ENCODE results near the gene ECM2.
"Not testable (repeated sequence)": the region's sequence is repeated elsewhere in the genome, so short reads cannot be mapped to it uniquely, and the experiment has no call there.

ECM2 gene

DNA sequence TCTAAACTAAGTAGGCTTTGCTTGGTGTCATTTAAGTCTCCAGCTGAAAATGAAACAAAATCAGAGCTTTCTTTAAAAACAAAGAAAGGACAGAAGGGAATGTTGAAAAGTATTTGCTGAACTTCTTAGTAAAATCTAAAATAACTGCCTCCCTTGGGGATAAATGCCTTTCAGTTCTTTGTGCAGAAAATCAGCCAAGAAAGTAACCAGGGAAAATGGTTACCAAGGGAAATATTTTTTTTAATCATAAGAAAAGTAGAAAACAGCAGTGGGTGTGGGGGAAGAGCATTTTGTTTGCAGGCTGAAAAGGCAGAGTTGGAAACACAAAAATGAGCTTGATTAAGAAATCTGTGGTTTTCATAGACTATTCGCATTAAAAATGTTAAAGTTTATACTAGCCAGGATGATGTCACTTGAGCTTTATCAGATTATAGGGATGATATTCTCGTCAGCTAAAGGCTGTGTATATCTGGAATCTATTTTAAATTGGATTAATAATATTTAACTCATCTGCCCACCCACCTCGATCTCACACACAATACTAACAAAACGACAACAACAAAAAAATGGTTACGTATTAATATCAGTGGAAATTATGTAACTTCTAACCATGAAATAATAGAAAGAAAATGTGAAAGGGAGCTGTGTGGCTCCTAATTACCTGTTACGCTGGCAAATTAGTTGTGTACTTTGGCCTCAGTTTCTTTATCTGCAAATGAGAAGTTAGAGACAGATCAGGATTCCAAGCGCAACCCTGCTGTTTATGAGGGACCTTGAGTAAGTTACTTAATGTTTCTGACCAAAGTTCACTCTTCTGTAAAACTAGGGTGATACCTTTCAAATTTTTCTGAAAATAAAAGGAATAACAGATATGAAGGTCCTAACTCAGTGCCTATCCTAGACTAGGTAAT lies at the start of gene ECM2:
TSS of gene ECM2 (minus strand) at position 51 of the 911 bp plus-strand sequence. CDS start 13,124 bp downstream, outside the sequence.
- no peak for DNase-seq (ENCODE audit: low read depth)

DNA sequence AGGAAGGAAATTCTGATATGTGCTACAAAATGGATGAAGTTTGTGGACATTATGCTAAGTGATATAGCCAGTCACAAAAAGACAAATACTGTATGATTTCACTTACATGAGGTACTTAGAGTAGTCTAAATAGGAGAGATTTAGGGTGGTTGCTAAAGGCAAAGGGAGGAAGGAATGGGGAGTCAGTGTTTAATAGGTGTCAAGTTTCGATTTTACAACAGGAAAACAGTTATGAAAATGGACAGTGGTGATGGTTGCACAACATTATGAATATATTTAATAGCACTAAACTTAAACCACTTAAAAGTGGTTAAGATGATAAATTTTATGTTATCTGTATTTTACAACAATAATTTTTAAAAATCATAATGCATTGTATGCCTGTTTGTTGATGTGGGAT lies 40.4 kb upstream of the ECM2 start:
- no peak for DNase-seq (ENCODE audit: low read depth)

DNA sequence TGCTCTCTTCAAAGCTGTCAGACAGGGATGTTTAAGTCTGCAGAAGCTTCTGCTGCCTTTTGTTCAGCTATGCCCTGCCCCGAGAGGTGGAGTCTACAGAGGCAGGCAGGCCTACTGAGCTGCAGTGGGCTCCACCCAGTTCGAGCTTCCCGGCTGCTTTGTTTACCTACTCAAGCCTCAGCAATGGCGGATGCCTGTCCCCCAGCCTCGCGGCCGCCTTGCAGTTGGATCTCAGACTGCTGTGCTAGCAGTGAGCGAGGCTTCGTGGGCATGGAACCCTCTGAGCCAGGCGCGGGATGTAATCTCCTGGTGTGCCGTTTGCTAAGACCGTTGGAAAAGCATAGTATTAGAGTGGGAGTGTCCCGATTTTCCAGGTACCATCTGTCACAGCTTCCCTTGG lies 37.8 kb upstream of the ECM2 start:
- DNase-seq (ENCODE audit: low read depth), result not testable (repeated sequence)

DNA sequence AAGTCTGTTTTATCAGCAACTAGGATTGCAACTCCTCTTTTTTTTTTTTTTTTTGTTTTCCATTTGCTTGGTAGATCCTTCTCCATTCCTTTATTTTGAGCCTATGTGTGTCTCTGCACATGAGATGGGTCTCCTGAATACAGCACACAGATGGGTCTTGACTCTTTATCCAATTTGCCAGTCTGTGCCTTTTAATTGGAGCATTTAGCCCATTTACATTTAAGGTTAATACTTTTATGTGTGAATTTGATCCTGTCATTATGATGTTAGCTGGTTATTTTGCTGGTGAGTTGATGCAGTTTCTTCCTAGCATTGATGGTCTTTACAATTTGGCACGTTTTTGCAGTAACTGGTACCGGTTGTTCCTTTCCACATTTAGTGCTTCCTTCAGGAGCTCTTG lies 36.1 kb upstream of the ECM2 start:
- not testable (repeated sequence) for DNase-seq (ENCODE audit: low read depth)

DNA sequence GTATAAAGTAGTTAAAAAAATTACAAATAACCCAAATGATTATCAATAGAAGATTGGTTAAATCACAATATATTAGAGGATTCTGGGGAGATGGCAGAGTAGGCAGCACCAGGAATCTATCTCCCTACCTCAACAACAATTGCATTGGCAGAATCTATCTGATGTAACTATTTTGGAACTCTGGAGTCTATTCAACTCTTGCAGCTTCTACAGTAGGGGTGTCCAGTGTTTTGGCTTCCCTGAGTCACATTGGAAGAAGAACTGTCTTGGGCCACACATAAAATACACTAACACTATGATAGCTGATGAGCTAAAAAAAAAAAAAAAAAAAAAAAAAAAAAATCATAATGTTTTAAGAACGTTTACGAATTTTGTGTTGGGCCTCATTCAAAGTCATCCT lies 29.2 kb upstream of the ECM2 start:
- no peak for DNase-seq (ENCODE audit: low read depth)

DNA sequence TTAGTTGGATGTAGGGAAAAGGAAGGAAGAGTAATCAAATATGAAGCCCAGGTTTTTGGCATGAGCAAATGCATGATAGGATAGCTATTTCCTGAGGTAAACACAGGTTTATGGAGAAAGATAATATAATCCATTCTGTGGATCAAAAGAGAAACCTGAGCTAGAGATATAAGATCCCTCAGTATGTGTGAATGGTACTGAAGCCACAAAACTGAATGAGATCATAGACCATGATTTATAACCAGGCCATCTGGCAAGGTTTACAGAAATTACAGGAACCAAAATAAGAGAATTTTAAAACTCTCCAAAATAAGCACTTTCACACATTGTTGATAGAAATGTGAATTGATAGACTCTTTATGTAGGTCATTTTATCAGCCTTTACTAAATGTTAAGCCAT lies 28.7 kb upstream of the ECM2 start:
- no peak for DNase-seq (ENCODE audit: low read depth)

DNA sequence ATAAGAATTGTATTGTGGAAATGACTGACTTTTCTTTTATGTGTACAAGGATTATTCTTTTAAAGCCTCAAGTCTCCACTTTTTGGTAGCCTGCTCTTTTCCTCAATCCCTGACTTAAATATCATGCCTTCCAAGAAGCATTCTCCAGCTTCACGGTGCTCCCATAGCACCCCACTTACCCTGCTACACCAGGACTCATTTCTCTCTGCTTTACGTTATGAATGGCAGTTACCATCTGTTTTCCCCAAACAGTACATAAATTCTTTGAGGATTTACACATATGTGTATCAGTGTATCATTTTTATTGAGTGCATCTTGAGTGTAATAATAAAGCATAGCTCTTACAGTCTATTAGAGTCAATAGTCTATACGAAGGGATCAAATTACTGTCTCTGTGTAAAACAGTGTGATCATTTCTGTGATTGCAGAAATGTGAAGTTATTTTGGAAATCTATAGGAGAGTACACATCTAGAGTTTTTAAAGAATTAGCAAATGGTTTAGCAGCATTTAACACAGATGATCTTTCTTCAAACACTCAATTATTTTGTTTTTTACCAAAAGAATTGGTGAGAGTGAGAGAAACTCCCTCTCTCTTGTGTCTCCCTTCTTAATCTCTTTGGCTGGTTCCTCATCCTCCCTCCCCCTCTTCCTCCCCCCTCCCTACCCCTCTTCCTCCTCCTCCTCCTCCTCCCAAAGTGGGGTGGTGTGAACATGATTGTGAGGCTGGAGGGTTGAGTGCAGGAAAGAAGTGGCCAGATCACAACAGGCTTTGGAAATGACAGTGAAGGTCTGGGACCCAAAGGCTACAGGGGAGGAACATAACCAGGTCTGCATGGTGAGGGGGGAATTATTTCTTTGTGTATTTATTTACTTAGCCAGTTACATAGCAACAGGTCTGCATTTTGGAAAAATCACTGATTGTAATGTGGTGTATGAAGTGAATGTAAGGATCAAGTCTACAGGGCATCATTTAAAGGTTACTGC lies 27.6 kb upstream of the ECM2 start:
- DNase-seq (ENCODE audit: low read depth), result no peak

DNA sequence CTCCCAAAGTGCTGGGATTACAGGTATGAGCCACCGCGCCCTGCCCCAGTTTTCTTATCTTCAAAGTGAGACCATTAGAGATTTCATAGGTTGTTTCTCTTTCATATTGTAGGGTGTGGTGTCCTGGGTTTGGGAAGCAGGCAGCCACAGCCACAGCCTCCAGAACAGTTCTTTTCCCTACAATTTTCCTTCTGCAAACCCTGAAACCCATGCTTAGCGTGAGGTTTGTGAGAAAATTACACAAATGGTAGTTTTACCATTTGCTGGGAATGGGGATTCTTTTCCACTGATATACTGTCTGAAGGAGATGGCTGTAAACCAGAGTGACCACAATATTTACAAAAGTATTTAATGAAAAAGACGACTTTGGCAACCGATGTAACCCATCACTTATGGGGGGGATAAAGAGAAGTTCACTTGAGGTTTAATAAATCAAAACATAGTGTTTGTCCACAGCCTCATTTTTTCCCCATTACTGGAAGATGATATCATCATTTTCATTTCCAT lies 26.7 kb upstream of the ECM2 start:
- no peak for DNase-seq (ENCODE audit: low read depth)

DNA sequence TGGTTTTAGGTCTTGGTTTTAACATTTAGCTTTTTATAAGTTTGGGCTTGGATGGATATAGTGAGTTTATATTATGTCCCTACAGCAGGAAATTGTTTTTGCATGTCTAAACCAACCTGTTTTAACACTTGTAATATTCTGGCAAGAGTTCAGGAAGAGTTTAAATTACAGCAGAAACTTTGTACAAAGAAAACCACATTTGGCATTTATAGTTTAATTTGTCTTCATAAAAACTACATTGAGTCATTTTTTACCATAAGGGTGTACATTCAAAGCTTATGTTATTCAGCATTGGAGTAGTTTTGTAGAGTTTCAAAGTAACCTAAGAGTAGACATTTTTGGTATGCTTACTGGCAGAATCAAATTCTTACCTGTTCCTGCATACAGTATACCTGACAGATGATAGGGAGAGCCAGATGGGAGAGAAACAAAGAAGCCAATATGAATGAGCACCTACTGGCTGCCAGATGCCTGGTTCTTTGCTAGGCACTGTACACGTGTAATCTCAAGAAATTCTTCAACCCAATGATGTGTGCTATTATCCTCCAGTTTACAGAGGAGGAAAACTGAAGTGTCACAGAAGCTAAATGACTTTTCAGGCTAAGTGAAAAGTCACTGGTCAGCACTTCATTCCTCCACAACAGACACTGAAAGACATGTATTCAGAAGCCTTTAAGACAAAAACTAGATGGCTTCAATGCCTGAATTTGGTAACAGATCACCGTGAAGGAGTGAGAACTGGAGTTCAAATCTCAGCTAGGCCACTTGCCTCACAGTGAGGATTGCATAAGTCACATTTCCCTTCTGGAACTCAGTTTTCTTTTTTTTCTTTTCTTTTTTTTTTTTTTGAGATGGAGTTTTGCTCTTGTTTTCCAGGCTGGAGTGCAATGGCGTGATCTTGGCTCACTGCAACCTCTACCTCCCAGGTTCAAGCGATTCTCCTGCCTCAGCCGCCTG lies 25.9 kb upstream of the ECM2 start:
- DNase-seq (ENCODE audit: low read depth), result no peak

DNA sequence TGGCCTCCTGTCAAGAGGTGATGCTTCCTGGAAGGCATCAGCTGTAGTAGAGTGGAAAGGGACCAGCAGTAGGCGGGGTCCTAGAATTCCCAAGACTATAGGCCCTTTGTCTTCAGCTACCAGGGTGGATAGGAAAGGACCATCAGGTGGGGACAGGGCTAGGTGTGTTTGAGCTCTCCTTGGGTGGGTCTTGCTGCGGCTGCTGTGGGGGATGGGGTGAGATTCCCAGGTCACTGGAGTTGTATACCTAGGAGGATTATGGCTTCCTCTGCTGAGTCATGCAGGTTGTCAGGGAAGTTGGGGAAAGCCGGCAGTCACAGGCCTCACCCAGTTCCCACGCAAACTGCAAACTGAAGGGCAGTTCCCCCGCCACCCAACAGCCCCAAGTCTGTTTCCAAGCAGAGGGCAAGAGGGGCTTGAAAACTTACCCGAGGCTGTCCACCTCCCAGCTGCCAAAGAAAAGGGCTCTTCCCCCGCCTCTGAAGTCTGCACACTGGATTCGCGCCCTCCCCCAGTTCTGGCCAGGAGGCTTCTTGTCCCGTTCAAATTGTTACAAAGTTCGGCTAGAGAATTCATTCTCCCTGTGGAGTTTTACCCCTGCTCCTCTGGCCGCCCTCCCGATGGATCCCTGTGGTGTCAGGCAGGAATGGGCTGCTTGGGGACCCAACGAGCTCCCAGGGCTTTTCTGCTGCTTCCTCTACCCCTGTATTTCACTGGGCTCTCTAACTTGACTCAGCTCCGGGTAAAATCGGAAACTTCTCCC lies 23.0 kb upstream of the ECM2 start:
- no peak for DNase-seq (ENCODE audit: low read depth)

DNA sequence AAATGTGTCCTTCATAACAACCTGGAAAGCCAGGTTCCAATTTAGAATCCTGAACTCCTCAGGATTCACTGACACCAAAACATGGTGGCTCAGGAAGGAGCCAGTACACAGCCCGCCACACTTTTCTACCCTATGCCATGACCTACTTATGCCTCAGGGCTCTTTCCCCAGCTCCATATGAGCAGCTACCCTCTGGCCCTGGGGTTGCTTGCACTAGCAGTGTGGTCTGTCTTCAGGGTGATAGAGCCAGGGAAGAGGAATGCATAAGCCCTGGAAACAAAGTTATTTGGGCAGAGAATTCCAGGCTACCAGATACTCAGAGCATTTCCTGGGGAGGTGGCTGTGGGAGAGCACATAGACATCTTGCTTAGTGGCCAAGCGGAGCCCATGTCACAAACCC lies 15.0 kb upstream of the ECM2 start:
- DNase-seq (ENCODE audit: low read depth), result no peak

DNA sequence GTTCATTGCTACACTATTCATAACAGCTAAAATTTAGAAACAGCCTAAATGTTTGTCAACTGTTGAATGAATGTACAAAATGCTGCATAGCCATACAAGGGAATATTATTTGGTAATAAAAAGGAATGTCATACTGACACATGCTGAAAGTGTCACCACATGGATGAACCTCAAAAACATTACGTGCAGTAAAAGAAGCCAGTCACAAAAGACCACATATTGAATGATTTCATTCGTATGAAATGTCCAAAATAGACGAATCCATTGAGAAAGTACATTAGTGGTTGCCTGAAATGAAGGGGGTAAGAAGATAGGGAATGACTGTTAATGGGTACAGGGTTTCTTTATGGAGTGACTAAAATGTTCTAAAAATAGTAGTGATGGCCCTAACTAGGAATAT lies 11.6 kb upstream of the ECM2 start:
- DNase-seq (ENCODE audit: low read depth), result no peak

DNA sequence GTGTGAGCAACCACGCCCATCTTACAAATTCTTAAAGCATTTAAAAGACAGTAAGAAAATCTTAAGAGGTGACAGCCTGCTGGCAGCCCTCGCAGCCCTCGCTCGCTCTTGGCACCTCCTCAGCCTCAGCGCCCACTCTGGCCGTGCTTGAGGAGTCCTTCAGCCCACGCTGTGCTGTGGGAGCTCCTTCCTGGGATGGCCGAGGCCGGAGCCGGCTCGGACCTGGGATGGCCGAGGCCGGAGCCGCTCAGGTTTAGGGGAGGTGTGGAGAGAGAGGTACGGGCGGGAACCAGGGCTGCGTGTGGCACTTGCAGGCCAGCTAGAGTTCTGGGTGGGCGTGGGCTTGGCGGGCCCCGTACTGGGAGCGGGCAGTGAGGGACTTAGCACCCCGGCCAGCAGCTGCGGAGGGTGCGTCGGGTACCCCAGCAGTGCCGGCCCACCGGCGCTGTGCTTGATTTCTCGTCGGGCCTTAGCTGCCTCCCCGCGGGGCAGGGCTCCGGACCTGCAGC lies 9.3 kb upstream of the ECM2 start:
- no peak for DNase-seq (ENCODE audit: low read depth)

DNA sequence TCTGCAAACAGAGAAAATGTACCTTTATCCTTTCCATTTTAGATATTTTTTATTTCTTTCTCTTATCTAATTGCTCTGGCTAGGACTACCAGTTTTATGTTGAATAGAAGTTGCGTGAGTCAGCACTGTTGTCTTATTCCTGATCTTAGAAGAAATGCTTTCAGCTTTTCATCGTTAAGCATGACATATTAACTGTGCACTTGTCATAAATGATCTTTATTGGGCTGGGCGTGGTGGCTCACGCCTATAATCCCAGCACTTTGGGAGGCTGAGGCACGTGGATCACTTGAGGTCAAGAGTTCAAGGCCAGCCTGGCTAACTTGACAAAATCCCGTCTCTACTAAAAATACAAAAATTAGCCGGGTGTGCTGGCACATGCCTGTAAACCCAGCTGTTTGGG lies 8.2 kb upstream of the ECM2 start:
- DNase-seq (ENCODE audit: low read depth), result no peak

DNA sequence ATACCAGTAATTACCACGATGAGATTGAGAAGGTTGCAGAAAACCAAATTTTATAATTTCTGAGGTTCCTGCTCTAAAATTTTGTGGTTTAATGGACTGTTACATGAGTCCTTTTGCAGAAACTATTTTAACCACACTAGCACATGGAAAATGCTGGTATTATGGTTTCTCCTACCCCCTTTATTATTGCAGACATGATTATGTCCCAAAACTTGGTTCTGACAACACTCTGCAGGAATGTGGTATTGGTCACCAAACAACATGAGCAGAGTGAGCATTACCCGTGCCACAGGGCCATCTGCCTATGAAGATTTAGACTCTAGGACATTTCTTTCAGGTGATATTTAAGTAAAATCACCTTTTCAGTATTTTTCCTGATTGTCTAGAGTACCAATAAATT lies 2.8 kb upstream of the ECM2 start:
- no peak for DNase-seq (ENCODE audit: low read depth)

DNA sequence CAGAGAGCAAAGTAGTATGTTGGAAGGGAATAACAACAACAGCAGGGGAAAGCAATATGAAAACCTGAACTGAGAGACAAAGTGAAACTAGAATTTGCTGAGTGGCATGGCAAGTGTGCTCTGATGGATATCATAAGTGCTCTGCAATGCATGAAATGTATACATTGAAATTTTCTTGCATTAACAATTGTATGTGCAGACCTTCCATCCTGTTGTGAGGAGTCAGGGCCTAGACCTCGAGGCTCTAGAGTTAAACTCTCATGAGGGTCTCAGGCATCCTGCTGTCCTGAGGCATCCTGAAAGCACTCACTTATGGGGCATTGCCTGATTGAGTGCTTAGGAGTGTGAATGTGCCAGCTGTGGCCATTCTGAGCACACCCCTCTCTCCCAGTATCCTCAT lies 1.1 kb downstream of the ECM2 start:
- no peak for DNase-seq (ENCODE audit: low read depth)

DNA sequence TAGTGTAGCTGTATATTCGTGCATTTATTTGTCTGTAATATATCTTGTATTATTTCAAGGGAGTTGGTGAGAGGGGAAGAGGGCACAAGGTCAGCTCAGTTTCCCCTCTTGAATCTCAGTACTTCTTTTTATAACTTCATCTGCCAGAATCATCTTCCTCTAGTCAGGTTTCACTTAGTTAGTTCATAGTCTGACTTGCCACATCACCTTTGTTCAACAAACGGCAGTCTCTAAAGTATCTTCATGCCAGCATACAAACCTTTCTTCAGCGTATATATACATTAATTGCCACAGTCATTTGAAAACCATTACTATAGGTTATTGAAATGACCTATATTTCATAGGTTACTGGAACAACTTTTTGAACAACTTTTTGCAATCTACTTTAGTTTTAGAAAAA lies 1.6 kb downstream of the ECM2 start:
- no peak for DNase-seq (ENCODE audit: low read depth)

DNA sequence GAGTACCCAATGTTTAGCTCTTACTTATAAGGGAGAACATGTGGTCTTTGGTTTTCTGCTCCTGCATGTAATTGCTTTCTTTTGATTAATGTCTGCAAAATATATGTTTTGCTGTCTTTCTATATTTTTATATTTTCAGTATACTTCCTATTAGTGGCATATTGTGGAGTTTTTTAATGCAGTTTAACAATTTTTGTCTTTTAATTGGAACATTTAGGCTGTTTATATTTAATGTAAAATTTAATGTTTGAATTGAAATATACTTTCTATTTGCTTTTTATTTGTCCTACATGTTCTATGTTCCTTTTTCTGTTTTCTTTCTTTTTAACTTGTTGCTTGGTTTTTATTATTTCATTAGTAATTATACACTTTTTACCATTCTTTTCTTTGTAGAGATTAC lies 4.9 kb downstream of the ECM2 start:
- no peak for DNase-seq (ENCODE audit: low read depth)

DNA sequence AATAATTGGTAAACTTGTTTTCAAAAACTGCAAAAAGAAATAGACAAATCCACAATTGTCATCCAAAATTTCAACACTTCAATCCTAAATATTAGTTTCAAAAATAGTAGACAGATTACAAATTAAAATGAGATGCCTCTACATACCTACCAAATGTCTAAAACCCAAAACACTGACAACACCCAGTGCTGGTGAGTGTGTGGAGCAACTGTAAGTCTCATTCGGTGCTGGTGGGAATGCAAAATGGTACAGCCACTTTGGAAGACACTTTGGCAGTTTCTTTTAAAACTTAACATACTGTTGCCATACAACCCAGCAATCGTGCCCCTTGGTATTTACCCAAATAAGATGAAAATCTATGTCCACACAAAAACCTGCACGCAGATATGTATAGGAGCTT lies 6.7 kb downstream of the ECM2 start:
- DNase-seq (ENCODE audit: low read depth), result no peak

DNA sequence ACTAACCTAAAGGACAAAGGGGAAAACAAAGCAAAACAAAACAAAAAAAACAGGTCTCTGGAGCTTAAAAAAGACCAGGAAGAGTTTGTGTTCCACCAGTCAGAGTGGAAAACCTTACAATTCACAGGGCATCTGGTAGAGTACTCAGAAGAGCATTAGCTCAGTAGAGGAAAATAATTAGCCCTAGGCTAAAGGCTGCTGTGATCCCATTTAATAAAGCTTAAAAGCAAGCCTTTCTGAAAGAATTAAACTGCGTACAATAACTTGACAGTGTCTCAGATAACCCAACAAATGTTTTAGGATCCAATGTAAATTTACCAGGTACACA lies 7.3 kb downstream of the ECM2 start:
- DNase-seq (ENCODE audit: low read depth), result no peak
